22Rv1 (cell line): Measurements from ENCODE around the gene DHX38.

ENCODE experiments used
- CTCF ChIP-seq: fragments of 450-650 bp; IDR thresholded peaks from 2 replicates; pipeline ENCODE4 v1.5.1; 2017; ENCODE audit warnings: mild to moderate bottlenecking
- ZFX ChIP-seq: fragments of 450-650 bp; IDR thresholded peaks from 2 replicates; pipeline ENCODE4 v1.6.1; 2017; ENCODE audit warnings: antibody characterized with exemption, borderline replicate concordance

GRCh38 chr16:72159801-72160200 lies 66.2 kb downstream of the DHX38 start:
- TF ChIP-seq CTCF (no peak), ZFX (no peak)
